DOHH2 (cell line): ENCODE measurements around the gene RBMXL3.

ENCODE experiments used
- H3F3A ChIP-seq: fragments of 200-600 bp; sonication (generic), shearing (Covaris generic); 2 replicates; pipeline ENCODE4 v1.6.0; 2016; ENCODE audit warnings: antibody characterized with exemption, mild to moderate bottlenecking; ENCODE audit not compliant: control insufficient read depth, insufficient read depth
- H3K27ac ChIP-seq: fragments of 200-600 bp; sonication (generic); 2 replicates; pipeline ENCODE4 v1.5.1; 2014; ENCODE audit warnings: low read depth, mild to moderate bottlenecking, low read length, moderate library complexity
- H3K27me3 ChIP-seq: fragments of 200-600 bp; sonication (generic); 2 replicates; pipeline ENCODE4 v1.6.1; 2014; ENCODE audit warnings: mild to moderate bottlenecking, low read length, mixed read lengths; ENCODE audit not compliant: control insufficient read depth
- H3K36me3 ChIP-seq: fragments of 200-600 bp; sonication (generic); 2 replicates; pipeline ENCODE4 v1.6.1; 2014; ENCODE audit warnings: mild to moderate bottlenecking, low read length, moderate library complexity, mixed read lengths; ENCODE audit not compliant: control insufficient read depth
- H3K4me1 ChIP-seq: fragments of 200-600 bp; sonication (generic); 2 replicates; pipeline ENCODE4 v1.6.1; 2014; ENCODE audit warnings: mild to moderate bottlenecking, low read length, mixed read lengths; ENCODE audit not compliant: control insufficient read depth
- H3K4me2 ChIP-seq: fragments of 200-600 bp; sonication (generic); 2 replicates; pipeline ENCODE4 v1.6.0; 2014; ENCODE audit warnings: mild to moderate bottlenecking, low read length, moderate library complexity
- H3K4me3 ChIP-seq: fragments of 200-600 bp; sonication (generic); 2 replicates; pipeline ENCODE4 v1.5.1; 2014; ENCODE audit warnings: mild to moderate bottlenecking, low read length, mixed read lengths
- H3K79me2 ChIP-seq: fragments of 200-600 bp; sonication (generic); 2 replicates; pipeline ENCODE4 v1.6.1; 2014; ENCODE audit warnings: mild to moderate bottlenecking, low read length, mixed read lengths; ENCODE audit not compliant: control insufficient read depth
- H3K9me2 ChIP-seq: fragments of 200-600 bp; sonication (generic); replicated peaks from 2 replicates; pipeline ENCODE4 v1.6.1; 2014; ENCODE audit warnings: mild to moderate bottlenecking, low read length, mixed read lengths; ENCODE audit not compliant: control insufficient read depth
- H3K9me3 ChIP-seq: fragments of 200-600 bp; sonication (generic); 2 replicates; pipeline ENCODE4 v1.6.1; 2014; ENCODE audit warnings: antibody characterized with exemption, low read length, mixed read lengths; ENCODE audit not compliant: control insufficient read depth, insufficient read depth
- H4K20me1 ChIP-seq: fragments of 200-600 bp; sonication (generic); 2 replicates; pipeline ENCODE4 v1.6.0; 2014; ENCODE audit warnings: low read depth, mild to moderate bottlenecking, antibody characterized with exemption, low read length, moderate library complexity; ENCODE audit not compliant: control insufficient read depth, insufficient read depth
- CTCF ChIP-seq: fragments of 200-600 bp; sonication (generic); IDR thresholded peaks from one replicate; pipeline ENCODE4 v1.5.1; 2014; ENCODE audit warnings: antibody characterized with exemption, mild to moderate bottlenecking, low read depth, low read length; ENCODE audit not compliant: poor library complexity, severe bottlenecking
- EZH2phosphoT487 ChIP-seq: fragments of 200-600 bp; sonication (generic); IDR thresholded peaks from 2 replicates; pipeline ENCODE4 v1.6.1; 2017; ENCODE audit warnings: borderline replicate concordance, mild to moderate bottlenecking, antibody characterized with exemption, low read length, moderate library complexity, mixed read lengths

The RBMXL3 gene

DNA sequence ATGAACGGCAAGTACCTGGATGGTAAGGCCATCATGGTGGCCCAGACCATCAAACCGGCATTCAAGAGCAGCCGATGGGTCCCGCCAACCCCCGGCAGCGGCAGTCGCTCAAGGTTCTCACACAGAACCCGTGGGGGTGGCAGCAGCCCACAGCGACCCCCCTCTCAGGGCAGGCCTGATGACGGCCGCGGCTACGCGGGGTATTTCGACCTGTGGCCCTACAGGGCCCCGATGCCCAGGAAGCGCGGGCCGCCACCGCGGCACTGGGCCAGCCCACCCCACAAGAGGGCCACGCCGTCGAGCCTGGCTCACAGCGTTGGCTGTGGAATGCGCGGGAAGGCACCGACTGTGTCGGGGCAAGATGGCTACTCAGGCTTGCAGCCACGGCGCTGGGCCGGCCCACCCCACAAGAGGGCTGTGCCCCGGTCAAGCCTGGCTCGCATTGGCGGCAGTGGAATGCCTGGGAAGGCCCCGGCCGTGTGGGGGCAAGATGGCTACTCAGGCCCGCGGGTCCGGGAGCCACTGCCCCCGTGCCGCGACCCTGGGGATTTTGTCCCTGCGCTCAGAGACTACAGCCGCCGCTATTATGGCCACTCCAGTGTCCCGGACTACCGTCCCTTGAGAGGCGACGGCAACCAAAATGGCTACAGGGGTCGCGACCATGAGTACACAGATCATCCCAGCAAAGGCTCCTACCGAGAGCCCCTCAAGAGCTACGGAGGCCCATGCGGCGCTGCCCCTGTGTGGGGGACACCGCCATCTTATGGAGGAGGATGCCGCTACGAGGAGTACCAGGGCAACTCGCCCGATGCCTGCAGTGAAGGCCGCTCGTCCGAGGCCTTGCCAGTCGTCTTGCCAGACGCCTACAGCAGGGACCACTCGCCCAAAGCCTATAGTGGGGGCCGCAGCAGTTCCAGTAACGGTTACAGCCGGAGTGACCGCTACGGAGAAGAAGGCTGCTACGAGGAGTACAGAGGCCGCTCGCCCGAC, 731 bp downstream of the RBMXL3 start:
- no peaks in the 10 kb centered on the region for H3K27me3 ChIP-seq
- no peaks in the 10 kb centered on the region for H3K36me3 ChIP-seq
- no peak overlapping the region for H3K4me2 ChIP-seq
- no peaks in the 10 kb centered on the region for H3K9me3 ChIP-seq
- H3K27ac ChIP-seq, result no peak overlapping the region
- H4K20me1 ChIP-seq, result no peaks in the 10 kb centered on the region
- TF ChIP-seq CTCF, result no peak
- TF ChIP-seq EZH2phosphoT487, result no peak
- no peaks in the 10 kb centered on the region for H3K79me2 ChIP-seq
- no peaks in the 10 kb centered on the region for H3K4me1 ChIP-seq
- no peak overlapping the region for H3K4me3 ChIP-seq
- H3F3A ChIP-seq, result no peaks in the 10 kb centered on the region
- H3K9me2 ChIP-seq, result no peaks in the 10 kb centered on the region

DNA sequence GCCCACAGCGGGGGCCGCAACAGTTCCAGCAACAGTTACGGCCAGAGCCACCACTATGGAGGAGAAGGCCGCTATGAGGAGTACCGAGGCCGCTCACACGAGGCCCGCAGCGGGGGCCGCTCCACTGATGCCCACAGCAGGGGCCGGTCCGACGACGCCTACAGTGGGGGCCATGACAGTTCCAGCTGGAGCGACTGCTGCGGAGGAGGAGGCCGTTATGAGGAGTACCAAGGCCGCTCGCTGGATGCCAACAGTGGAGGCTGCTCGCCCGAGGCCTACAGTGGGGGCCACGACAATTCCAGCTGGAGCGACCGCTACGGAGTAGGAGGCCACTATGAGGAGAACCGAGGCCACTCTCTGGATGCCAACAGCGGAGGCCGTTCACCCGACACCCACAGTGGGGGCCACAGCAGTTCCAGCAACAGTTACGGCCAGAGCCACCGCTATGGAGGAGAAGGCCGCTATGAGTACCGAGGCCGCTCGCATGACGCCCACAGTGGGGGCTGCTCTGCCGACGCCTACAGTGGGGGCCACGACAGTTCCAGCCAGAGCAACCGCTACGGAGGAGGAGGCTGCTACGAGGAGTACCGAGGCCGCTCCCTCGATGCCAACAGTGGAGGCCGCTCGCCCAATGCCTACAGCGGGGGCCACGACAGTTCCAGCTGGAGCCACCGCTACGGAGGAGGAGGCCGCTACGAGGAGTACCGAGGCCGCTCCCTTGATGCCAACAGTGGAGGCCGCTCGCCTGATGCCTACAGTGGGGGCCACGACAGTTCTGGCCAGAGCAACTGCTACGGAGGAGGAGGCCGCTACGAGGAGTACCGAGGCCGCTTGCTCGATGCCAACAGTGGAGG, 1.7 kb downstream of the RBMXL3 start:
- TF ChIP-seq CTCF (no peak), EZH2phosphoT487 (no peak)
- no peak overlapping the region for H3K4me3 ChIP-seq

DNA sequence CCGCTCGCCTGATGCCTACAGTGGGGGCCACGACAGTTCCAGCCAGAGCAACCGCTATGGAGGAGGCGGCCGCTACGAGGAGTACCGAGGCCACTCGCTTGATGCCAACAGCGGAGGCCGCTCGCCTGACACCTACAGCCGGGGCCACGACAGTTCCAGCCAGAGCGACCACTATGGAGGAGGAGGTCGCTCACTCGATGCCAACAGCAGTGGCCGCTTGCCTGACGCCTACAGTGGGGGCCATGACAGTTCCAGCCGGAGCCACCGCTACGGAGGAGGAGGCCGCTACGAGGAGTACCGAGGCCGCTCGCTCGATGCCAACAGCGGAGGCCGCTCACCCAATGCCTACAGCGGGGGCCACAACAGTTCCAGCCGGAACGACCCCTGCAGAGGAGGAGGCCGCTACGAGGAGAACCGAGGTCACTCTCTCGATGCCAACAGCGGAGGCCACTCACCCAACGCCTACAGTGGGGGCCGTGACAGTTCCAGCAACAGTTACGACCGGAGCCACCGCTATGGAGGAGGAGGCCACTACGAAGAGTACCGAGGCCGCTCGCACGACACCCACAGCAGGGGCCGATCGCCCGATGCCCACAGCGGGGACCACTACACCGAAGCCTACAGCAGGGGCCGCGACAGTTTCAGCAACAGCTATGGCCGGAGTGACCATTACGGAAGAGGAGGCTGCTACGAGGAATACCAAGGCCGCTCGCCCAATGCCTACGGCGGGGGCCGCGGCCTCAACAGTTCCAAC, 2.5 kb downstream of the RBMXL3 start:
- TF ChIP-seq CTCF (no peak), EZH2phosphoT487 (no peak)
- Histone ChIP-seq H3K36me3 (no peaks in the 10 kb centered on the region), H3K27ac (no peak overlapping the region), H3K9me3 (no peaks in the 10 kb centered on the region), H3K4me3 (no peak overlapping the region), H3K9me2 (no peaks in the 10 kb centered on the region), H4K20me1 (no peaks in the 10 kb centered on the region), H3K79me2 (no peaks in the 10 kb centered on the region), H3K27me3 (no peaks in the 10 kb centered on the region), H3F3A (no peaks in the 10 kb centered on the region), H3K4me1 (no peaks in the 10 kb centered on the region), H3K4me2 (no peak overlapping the region)

More for the DNA sequence above, 1.7 kb downstream of the RBMXL3 start:
- Histone ChIP-seq H3K9me3 (no peaks in the 10 kb centered on the region), H3K4me1 (no peaks in the 10 kb centered on the region), H3F3A (no peaks in the 10 kb centered on the region), H4K20me1 (no peaks in the 10 kb centered on the region), H3K79me2 (no peaks in the 10 kb centered on the region), H3K27ac (no peak overlapping the region), H3K9me2 (no peaks in the 10 kb centered on the region), H3K4me2 (no peak overlapping the region), H3K27me3 (no peaks in the 10 kb centered on the region), H3K36me3 (no peaks in the 10 kb centered on the region)
